Hematopoietic multipotent progenitor cell treated with erythropoietin and hydrocortisone succinate and interleukin-3 and kit ligand, for 4 days (in vitro differentiated cells): ENCODE results near the gene NEK4.
A peak's percentile ranks its signal among the peaks of the same experiment; 100 is the strongest.
"Not testable (repeated sequence)": the region's sequence is repeated elsewhere in the genome, so short reads cannot be mapped to it uniquely, and the experiment has no call there.

ENCODE experiments used
- DNase-seq: peaks from one replicate; pipeline ENCODE4 v3.0.0-alpha.2; 2015

Gene NEK4

GRCh38 chr3:52695798-52696671 is 74.7 kb downstream of the NEK4 start:
- DNase-seq = no peak

GRCh38 chr3:52694528-52695189 is 76.1 kb downstream of the NEK4 start:
- no peak for DNase-seq

DNA sequence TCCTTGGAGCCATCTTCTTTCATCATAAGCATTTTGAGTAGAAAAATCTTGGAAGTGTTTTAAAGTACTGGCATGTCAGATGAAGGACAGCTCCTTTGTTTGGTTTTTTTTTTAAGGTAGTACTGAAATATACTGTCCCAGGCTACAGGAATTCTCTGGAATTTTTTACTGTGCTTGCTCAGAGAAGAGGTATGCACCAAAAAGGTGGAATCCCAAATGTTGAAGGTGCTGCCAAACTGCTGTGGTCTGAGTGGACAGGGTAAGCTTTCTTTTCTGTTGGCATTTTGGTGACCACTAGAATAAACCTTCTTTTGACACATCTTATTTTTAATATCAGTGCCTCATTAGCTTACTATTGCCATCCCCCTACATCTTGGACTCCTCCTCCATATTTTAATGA is 77.7 kb downstream of the NEK4 start:
- no peak for DNase-seq

DNA sequence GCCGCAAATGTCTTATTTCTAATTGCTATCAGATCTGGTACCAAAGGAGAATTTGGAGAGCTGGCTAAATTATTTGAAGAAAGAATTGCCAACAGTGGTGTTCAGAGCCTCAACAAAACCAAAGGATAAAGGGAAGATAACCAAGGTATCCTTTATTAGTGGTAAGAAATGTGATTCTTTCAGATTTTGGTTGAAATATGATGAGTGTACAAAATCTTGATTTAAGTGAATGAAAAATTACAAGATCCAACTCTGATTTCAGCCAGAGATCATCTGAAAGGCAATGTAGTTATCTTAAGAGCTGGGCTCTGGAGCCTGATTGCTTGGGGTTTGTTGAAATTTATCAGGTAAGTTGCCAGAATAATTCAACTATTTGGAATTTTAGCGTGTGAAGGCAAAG is 80.2 kb downstream of the NEK4 start:
- DNase-seq = no peak

GRCh38 chr3:52689151-52689550 is 81.6 kb downstream of the NEK4 start:
- no peak for DNase-seq

DNA sequence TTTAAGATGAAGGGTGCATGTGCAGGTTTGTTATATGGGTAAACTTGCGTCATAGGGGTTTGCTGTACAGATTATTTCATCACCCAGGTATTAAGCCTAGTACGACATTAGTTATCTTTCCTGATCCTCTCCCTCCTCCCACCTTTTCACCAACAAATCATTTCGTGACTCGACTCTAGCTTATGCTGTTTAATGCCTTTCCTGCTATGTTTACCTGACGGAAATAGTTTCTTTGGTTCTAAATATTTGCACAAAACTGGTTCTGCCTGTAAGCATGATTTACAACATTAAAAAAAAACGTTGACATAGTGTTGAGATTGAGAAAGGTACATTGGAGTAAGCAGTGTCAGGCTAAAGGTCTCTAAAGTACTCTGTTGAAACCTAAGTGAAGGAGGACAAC is 82.5 kb downstream of the NEK4 start:
- no peak for DNase-seq

- DNase-seq = peak; percentile 98
These were observed 84.7 kb downstream of the NEK4 start, which contains the start of the genes GNL3 and PBRM1 for GRCh38 chr3:52685709-52686691. TSS of gene GNL3 (plus strand) at chr3:52686032. CDS start at chr3:52686093, 61 bp downstream. TSS of gene PBRM1 (minus strand) at chr3:52685913.

DNA sequence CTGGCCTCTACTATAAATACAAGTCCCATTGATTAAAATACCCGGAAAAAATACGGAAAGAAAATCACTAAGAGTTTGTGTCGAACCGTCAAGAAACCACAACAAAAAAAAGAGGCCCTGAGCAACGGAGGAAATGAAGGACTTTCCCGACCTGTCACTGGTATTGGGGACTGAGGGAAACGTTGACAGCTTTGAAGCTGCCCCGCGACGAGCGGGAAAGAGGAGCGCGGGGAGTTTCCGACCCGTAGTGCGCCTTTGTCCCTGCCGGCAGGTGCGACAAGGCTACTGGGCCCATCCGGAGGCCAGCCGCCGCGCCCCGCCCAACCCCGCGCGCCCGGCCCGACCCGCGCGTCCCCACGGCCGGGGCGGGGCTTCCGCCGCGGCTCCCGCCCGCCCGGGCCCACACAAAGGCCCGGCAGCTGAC is 85.4 kb downstream of the NEK4 start:
- peak; percentile 91 for DNase-seq

DNA sequence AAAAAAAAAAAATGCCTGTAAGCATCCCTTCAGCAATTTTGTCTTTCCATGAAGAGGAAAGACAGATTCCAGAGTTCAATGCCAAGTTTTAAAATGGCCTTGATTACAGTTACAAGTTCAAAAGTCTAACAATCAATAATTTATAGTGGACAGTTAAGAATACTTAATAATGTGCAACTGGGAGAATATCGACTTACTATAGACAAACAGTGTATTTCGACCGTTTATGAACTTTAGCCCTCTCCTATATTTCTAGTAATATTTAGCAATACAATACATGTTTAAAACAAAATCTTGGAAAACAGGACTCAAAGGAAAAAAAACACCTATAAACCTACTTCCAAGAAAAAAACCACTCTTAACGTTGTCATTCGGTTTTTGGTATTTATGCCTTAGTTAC is 86.6 kb downstream of the NEK4 start:
- DNase-seq = no peak

DNA sequence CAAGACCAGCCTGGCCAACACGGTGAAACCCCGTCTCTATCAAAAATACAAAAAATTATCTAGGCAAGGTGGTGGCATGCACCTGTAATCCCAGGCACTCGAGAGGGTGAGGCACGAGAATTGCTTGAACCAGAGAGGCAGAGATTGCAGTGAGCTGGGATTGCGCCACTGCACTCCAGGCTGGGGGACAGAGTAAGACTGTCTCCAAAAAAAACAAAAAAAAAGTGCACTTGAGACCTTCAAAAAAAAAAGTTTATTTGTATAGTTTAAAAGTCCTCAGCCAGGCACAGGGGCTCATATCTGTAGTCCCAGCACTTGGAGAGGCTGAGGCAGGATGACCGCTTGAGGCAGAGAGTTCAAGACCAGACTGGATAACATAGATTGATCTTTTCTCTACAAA is 87.1 kb downstream of the NEK4 start:
- DNase-seq = no peak

GRCh38 chr3:52682016-52682415 is 88.7 kb downstream of the NEK4 start:
- DNase-seq = peak; percentile 72

DNA sequence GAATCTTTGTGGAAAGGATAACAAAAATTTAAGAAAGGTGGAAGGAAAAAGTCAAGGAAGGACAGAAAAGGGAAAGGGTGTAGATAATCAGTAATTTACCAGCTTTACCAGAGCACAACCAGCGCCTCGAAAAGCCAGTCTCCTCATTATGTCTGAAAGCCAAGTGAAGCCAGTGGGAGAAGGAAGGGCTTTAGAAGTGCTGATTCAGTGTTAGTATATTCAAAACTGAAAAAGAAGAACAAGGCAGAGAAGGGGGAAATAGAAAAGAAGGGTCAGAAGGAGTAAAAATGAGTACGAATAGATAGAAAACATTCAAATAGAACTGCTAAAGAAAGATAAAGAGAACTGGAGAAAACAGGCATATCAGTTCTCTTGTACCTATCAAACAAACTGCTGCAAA is 89.1 kb downstream of the NEK4 start:
- peak; percentile 43 for DNase-seq

DNA sequence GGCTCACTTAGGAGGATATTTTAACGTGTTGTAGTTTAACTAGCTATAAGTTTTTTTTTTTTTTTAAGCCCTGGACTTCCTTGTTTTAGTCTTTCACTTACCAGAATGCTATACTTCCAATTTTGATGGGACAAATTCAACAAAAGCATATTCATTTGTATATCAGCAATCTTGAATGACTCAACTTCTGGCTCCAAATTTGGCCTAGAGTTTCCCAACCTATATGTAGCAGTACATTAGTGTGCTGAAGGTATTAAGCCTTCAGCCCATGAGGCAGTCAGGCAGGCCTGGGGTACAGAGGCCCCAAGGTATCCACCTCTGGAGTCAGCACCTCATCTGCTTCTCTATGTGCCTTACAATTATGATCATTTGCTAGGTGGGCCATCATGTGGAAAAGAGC is 90.9 kb downstream of the NEK4 start:
- no peak for DNase-seq

- no peak for DNase-seq
These were observed 91.6 kb downstream of the NEK4 start for GRCh38 chr3:52679199-52679538.

GRCh38 chr3:52678265-52679198 is 92.2 kb downstream of the NEK4 start:
- no peak for DNase-seq

GRCh38 chr3:52676201-52676600 is 94.5 kb downstream of the NEK4 start:
- DNase-seq = not testable (repeated sequence)

DNA sequence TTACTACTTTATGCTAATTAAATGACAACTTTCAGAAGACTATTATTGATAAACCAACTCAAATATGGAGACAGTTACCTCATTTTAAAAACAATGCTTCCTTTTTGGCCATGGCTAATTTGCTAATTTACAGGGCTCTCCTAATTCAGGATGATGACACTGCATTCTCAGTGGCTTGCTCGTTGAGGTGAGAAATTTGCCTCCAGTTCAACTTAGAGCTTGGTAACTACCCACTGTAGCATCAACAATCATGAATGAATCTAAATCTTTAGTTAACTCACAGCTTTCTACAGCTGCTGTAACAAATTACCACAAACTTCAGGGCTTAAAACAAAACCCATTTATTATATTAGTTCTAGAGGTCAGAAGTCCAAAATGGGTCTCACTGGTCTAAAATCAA is 99.1 kb downstream of the NEK4 start:
- no peak for DNase-seq

GRCh38 chr3:52670621-52671521 is 99.9 kb downstream of the NEK4 start:
- peak; percentile 86 for DNase-seq

GRCh38 chr3:52663098-52663497 is 107.6 kb downstream of the NEK4 start:
- no peak for DNase-seq

DNA sequence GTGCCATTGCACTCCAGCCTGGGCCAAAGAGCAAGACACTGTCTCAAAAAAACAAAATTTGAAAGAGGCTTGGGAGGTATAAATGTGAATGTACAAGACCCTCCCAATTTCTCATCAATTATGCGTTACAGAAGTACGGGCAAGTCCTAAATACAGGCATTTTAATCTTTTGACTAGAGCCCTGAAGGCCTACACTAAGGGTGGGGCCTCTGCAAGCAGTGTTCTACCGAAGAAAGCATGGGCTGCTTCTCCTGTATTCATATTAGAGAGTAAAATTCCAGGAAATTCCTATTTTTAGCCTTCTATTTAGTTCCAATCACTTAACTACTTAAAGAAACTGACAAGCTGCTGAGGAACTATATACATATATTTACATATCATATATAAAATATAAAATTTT is 110.7 kb downstream of the NEK4 start:
- DNase-seq = no peak
